ENCODE data around the gene CD300H. TPM values are rescaled to one million over a fixed set of nuclear protein-coding genes. Genes with fewer than 3 reads are reported as not detected.

Gene CD300H
- total RNA-seq, 1 experiment from 2014 or later: not detected

- no peak for DNase-seq (ENCODE audit: low read depth)
These were observed 18.0 kb downstream of the CD300H start for GRCh38 chr17:74549343-74549742.

GRCh38 chr17:74547736-74548135, 19.6 kb downstream of the CD300H start:
- DNase-seq (ENCODE audit: low read depth): peak; percentile 72

GRCh38 chr17:74547264-74547663, 20.0 kb downstream of the CD300H start:
- no peak for DNase-seq (ENCODE audit: low read depth)

GRCh38 chr17:74546586-74546985, 20.7 kb downstream of the CD300H start:
- no peak for DNase-seq (ENCODE audit: low read depth)

GRCh38 chr17:74545843-74546230, 21.5 kb downstream of the CD300H start, which contains the start of gene CD300C:
Gene CD300C, minus strand, starts transcription at chr17:74546115. Its CDS starts 333 bp downstream, at chr17:74545782.
- peak; percentile 46 for DNase-seq (ENCODE audit: low read depth)

- no peak for DNase-seq (ENCODE audit: low read depth)
These were observed 22.1 kb downstream of the CD300H start for GRCh38 chr17:74544991-74545842.

- DNase-seq (ENCODE audit: low read depth): no peak
These were observed 23.2 kb downstream of the CD300H start for GRCh38 chr17:74543891-74544760.

GRCh38 chr17:74543406-74543805, 23.9 kb downstream of the CD300H start:
- DNase-seq (ENCODE audit: low read depth): no peak

GRCh38 chr17:74542727-74543383, 24.5 kb downstream of the CD300H start:
- DNase-seq (ENCODE audit: low read depth): no peak

GRCh38 chr17:74542166-74542565, 25.1 kb downstream of the CD300H start:
- no peak for DNase-seq (ENCODE audit: low read depth)

GRCh38 chr17:74541176-74542111, 25.9 kb downstream of the CD300H start:
- DNase-seq (ENCODE audit: low read depth): no peak

- DNase-seq (ENCODE audit: low read depth): no peak
These were observed 28.0 kb downstream of the CD300H start for GRCh38 chr17:74539281-74539820.

GRCh38 chr17:74536890-74537289, 30.4 kb downstream of the CD300H start:
- no peak for DNase-seq (ENCODE audit: low read depth)

GRCh38 chr17:74532115-74532514, 35.2 kb downstream of the CD300H start:
- peak; percentile 60 for DNase-seq (ENCODE audit: low read depth)

GRCh38 chr17:74531231-74531761, 36.0 kb downstream of the CD300H start, which contains the start of gene CD300LB:
Gene CD300LB, minus strand, starts transcription at chr17:74531475. Its CDS starts 125 bp downstream, at chr17:74531350.
- DNase-seq (ENCODE audit: low read depth): no peak

- no peak for DNase-seq (ENCODE audit: low read depth)
These were observed 36.5 kb downstream of the CD300H start for GRCh38 chr17:74530831-74531150.

GRCh38 chr17:74529243-74529642, 38.1 kb downstream of the CD300H start:
- no peak for DNase-seq (ENCODE audit: low read depth)

- no peak for DNase-seq (ENCODE audit: low read depth)
These were observed 38.7 kb downstream of the CD300H start for GRCh38 chr17:74528491-74529199.

- no peak for DNase-seq (ENCODE audit: low read depth)
These were observed 39.6 kb downstream of the CD300H start for GRCh38 chr17:74527756-74528155.

GRCh38 chr17:74527081-74527480, 40.2 kb downstream of the CD300H start:
- no peak for DNase-seq (ENCODE audit: low read depth)
